HG02973 (cell line): ENCODE data around the gene STAB2.

Experiments used
- ATAC-seq: cut with Tn5 transposase; IDR thresholded peaks from one replicate; pipeline ENCODE4 v1.9.1; 2021; ENCODE audit warnings: moderate library complexity; ENCODE audit not compliant: unreplicated experiment

STAB2 gene

DNA sequence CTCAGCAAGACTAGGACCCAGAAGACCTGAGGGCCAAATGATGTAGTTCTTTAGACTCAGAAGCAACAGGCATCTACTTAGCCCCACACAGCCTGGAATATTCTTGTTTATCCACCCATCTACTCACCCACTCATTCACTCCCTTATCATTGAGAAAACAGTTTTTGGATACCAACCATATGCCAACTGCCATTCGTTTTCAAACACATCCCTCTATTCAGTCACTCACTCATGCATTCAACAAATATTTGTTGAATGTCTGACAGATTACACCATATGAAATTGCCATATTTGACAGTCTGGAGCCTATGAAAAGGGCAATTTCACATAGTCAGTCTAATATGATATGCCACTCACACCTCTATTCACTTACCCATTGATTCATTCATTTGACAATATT lies 150.8 kb downstream of the STAB2 start:
- ATAC-seq: no peak

DNA sequence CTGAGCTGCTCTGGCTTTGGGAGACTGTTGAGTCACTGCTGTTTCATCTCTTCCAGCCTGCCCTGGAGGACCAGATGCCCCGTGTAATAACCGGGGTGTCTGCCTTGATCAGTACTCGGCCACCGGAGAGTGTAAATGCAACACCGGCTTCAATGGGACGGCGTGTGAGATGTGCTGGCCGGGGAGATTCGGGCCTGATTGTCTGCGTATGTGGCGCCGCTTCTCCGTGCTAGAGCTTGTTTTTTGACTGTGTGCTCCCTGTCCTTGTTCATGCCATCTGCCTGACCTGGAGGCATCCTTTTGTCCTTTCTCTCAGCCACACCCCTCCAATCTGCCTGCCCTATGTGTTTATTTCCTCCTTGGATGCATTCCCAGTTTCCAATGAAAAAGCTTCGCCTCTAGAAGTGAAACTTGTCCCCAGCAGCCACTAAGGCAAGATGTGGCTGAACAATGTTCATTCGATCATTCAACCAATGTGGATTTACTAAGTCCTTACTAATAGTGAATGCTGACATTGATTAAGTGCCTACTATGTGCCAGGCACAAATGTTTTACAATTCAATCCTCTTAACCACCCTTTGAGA lies 155.4 kb downstream of the STAB2 start:
- ATAC-seq: no peak

DNA sequence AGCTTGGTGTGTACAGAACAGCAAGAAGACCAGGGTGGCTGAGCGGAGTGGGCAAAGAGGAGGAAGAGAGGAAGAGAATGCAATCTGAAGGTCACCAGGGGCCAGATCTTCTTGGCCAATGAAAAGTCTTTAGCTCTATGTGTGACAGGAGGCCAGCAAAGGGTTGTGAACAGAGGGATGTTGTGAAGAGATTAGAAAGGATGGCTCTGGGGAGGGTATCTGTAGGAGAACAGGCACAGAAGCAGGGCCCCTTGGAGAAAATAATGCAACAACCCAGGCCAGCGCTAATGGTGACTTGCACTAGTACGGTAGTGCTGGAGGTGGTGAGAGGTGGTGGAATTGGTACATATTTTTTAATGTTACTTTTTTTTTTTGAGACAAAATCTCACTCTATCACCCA lies 156.7 kb downstream of the STAB2 start:
- ATAC-seq: no peak

DNA sequence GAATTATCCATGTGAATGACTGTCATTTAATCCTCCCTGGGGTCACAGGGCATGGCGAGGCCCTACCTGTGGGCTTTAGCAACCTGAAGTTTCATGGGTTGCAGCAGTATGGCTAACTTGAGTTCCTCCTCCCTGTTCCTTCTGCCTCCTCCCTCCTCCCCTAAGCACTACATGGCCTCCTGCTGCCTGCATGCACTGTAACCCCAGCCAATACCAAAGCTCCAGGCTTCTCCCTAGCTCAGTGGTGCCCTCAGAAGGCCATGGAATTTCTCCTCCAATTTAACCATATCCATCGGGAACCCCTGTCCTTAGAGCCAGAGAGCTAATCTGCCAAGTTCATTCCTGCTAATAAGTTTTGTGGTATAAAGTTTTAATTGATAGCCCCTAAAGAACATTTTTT lies 158.9 kb downstream of the STAB2 start:
- ATAC-seq: no peak

DNA sequence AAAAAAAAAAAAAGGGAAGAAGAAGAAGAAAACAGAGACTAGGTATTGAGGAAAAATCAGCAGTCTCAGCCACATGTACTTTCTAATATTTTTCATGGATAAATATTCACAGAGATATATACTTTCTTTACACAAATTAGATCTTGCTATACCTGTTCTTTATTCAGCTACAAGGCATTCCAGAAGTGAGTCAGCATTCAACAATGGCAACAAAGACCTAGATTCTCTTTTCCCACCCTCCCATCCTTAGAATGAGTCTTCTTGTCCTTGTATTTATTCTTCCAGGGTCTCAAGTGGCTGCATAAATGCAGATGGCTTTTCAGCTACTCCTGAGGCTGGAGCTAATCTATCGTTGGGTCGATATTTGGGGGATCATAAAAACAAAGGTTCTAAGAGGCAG lies 160.9 kb downstream of the STAB2 start:
- ATAC-seq: no peak

DNA sequence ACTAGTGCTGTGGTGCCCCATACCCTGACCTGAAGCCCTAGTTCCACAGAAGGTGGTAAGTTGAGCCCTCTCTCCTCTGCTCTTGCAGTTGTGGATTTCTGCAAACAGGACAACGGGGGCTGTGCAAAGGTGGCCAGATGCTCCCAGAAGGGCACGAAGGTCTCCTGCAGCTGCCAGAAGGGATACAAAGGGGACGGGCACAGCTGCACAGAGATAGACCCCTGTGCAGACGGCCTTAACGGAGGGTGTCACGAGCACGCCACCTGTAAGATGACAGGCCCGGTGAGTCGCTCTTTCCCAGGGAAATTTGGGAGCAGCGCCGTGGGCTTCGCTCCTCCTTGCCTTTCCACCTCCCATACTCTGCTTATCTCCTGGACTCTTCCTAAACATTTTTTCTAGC lies 161.8 kb downstream of the STAB2 start:
- ATAC-seq: no peak

DNA sequence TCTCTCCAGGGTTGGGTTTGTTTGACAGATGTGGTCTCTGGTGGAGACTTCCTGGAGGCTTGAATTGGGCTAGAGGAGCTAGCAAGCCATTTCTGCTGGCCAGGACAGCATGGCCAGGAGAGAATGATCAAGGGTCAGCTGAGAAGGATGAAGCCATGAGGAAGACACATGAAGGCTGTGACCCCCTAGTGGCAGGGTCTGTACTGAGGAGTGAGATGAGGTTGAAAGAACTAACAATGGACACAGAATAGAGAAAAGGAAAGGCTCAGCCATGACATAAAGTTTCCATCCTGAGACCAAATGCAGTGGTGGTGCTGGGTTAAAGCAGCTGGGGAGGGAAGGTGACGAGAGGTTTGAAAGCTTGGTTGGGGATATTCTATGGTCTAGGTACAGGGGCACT lies 164.1 kb downstream of the STAB2 start:
- no peak for ATAC-seq

DNA sequence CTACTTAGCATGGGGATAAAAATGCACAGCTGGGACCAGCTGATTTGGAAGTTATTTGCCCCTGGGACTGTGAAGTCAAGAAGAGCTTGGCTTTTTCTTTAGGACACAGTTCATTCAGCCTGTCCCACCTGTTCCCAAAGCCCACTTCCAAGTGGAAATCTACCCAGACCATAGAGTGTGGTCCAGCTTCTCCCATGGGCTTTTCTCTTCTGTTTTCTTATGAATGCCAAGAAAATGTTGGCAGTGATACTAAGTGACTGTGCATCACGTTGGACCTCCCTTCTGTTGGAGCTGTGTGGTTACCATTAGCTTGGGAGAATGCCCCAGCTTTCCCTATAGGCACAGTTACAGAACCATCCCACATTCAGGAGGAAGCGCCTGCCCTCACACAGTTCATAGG lies 164.5 kb downstream of the STAB2 start:
- ATAC-seq: no peak

DNA sequence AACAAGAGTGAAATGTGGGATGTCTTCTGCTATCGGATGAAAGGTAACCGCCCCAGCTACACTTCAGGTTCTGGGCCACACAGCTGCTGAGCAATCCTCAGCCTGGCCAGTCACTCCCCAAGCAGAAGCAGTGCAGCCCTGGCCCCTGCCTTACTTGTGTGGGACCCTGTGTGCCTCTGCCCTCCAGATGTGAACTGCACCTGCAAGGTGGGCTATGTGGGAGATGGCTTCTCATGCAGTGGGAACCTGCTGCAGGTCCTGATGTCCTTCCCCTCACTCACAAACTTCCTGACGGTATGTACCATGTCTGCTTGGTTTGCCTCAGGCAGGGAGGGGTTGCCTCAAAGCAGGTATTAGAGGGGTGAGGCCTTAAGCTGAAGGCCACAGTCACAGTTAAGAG lies 168.4 kb downstream of the STAB2 start:
- ATAC-seq: no peak

DNA sequence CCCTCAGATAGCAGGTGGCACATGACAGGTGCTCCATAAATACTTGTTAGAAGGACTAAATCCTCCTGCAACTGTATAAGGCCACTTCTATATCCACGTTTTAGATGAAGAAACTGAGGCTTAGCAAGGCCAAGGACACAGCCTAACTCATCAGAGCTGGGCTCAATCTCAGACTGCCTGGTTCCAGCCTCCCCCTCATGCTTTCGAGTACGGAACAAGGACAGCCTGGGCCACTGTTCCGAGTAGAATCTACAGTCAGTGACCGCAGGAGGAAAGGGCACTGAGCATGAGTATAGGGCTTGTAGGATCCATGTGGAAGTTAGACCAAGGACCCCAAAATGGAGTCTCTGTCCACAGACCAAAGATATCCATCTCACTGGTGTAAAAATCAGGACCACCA lies 169.4 kb downstream of the STAB2 start:
- no peak for ATAC-seq

DNA sequence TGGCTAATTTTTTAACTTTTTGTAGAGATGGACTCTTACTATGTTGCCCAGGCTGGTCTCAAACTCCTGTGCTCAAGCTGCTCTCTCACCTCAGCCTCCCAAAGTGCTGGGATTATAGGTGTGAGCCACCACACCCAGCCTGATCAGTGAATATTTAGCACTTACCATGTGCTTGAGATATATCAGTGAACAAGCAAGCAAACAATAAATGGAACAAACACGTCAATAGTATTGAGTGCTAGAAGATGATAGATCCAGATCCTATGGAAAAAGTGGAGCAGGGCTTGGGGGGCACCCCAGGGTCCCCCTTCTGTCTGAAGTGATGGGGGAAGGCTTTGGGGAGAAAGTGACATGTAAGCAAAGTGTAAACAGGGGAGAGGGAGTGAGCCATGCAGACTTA lies 170.2 kb downstream of the STAB2 start:
- no peak for ATAC-seq

DNA sequence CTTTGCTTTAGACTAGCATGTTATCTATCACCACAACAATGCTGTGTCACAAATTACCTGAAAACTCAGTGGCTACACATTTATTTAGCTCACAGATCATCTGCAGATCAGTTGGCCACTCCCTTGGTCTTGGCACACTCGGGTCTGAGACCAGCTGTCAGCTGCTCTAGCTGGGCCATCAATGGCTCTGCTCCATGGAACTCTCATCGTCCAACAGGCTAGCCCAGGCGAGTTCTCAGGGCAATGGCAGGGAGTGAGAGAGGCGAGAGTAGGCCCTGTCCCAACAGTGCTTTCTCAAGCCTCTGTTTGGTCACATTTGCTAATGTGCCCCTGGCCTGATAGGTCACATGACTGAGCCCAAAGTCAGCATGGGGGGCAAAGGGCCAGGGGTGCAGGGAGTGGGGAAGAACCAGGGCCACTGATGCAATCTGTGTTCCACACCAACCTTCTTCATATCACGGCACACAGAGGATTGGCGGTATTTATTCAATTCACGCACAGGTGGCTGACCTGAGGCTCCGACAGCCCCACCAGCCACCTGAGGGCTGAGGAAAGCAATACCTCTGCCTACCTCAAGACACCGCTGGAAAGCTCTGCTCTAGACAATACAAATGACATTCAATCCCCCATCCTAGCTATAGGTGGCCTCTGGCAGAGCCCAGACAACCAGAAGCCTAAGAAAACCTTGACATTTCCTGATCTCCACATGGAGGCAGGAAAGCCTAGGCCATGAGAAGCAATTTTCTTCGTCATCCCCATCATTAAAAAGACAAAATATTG lies 171.4 kb downstream of the STAB2 start:
- ATAC-seq: no peak

DNA sequence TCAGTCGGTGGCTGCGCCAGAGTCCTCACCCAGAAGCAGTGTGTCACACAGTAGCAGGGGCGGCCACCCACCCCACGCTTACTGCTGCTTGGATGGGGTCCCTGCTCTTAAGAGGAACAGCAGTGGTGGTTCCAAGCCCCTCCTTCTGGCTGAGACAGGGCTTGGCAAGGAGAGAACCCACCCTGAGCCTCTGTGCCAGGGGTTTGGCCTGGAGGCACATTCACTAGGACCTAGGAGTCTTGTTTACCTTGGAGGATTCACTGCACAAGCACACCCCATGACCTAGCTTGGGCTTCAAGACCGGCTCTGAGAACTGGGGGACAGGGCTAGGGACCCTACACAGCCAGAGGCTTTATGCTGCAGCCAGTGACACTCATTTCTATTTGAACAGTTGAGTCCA lies 175.4 kb downstream of the STAB2 start:
- ATAC-seq: no peak

DNA sequence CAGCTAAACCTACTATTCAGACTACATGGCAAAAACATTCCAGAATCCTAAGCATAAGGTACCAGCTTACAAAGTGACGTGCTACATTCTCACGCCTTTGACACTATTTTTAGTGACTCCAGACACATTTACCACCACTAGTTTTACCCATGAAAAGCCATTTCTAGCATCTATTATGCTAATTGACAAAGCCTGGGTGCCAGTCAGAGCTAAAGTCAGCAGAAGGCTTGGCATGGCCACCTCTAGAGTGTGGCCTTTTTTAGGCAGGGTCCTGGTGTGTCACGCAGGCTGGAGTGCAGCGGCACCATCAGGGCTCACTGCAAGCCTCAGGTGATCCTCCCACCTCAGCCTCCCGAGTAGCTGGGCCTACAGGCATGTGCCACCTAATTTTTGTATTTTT lies 178.2 kb downstream of the STAB2 start:
- no peak for ATAC-seq

DNA sequence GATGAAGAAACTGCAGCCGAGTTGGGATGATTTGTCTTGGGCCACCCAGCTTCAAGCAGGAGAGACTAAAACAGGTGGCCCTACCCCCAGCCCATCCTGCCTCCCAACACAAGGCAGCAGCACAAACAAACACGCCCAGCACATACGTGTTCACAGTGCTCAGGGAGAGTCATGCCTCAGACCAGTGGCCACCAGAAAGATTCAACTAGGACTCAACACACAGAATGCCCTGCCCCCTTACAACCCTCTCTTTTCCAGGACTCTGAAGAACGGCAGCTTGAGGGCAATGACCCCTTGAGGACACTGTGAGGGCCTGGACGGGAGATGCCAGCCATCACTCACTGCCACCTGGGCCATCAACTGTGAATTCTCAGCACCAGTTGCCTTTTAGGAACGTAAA lies 179.0 kb downstream of the STAB2 start:
- ATAC-seq: no peak

DNA sequence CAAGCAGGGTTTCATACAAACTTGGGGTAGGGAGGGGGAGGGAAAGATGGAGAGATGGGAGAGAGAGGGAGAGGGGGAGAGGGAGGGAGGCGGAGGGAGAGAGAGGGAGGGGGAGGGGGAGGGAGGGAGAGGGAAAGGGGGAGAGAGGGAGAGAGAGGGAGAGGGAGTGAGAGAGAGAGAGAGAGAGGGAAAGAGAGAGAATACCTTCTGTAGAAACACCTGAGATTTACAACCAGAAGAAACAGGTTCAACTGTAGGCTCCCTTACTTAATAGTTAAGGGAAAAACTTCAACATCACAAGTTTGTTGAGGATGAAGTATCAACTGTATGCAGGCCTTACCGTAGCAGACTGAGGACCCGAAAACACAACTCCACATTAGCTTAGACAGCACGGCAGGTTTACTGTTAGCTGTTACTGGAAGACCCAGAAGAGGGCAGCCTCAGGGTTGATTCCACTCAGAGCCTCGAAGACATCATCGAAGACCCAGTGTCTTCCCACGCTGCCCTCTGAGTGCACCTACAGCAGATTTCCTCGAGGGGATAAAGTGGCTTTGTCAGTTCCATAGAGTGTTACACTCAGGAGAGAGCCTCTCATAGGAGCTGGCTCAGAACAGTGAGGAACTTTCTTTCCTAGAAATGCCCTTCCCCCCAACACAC lies 181.5 kb downstream of the STAB2 start:
- ATAC-seq: no peak

DNA sequence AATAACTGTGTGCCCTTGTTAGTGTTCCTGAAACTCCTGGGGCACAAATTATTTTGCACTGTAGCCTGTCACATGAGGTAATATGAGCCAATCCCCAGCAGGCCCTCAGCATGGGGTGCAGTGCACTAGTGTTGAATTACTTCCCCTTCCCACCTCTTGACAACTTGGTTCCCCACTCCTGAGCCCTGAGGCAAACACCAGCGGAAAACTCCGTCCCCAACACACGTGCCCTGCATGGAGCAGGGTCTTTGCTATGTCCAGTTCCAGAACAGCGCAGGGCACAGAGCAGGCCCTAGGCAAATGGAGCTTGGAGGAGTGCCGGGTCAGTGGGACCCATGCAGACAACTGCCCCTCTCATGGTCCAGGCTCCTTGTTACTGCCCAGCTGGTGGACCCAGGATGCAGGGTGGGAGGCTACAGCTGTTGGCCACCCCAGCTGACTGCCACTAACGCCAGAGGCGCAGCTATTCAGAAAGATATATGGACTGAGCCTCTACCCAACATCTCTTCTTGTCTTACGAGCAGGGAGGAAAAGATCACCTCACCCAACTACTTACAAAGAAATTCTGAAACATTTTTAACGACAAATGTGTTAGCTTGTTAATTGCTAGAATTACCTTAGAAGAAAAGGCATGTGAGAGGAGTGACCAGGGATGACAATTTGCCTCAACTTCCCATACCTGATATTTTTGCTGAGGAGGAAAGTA lies 182.3 kb downstream of the STAB2 start:
- ATAC-seq: no peak

DNA sequence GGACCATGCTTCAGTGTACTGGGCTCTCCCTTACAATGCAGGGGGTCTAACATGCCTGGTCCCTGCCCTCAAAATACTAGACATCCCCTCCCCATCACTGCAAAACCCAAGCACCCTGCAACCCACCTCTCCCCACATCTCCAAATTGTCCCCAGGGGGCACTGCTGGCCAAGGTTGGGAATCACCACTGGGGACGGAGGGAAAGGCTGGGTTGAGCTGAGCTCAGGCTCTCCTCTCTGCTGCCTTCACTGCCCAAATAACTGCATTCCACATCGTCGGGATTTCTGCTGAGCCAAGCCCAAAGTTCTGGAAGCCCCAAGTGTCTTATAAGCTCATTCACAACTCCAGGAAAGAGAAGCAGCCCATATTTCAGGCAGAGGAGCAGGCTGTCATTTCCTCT lies 184.4 kb downstream of the STAB2 start:
- ATAC-seq: no peak

DNA sequence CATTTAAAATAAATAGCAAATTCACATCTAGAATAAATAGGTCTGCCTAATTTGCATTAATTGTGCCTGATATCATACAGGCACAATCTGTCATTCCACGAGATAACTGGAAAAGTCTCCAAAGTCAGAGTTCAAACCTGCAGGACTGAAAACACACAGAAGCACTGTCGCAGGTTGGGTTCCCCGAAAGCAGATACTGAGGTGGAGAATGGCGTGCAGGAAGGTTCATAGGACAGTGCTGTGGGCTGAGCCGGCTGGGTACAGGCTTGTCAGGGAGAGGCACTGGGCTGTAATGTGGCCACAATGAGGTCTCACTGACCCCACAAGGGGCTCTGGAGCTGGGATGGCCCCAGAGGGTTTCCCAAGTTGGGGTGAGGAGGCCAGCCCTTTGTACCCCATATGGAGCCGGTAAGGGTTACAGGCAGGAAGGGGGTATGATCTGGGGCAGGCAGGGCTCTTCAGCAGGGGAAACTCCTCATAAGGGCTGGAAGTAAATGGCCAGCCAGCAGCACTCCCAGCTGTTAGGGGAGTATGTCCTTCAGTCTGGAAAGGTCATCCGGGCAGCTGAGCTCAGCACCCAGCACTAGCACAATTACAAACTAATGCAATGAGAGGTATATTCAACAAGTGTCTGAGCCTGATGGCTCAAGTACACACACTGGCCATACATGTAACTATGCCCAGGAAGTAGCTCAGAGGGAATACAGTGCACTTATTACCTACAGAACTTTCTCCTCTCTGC lies 185.5 kb downstream of the STAB2 start:
- no peak for ATAC-seq

DNA sequence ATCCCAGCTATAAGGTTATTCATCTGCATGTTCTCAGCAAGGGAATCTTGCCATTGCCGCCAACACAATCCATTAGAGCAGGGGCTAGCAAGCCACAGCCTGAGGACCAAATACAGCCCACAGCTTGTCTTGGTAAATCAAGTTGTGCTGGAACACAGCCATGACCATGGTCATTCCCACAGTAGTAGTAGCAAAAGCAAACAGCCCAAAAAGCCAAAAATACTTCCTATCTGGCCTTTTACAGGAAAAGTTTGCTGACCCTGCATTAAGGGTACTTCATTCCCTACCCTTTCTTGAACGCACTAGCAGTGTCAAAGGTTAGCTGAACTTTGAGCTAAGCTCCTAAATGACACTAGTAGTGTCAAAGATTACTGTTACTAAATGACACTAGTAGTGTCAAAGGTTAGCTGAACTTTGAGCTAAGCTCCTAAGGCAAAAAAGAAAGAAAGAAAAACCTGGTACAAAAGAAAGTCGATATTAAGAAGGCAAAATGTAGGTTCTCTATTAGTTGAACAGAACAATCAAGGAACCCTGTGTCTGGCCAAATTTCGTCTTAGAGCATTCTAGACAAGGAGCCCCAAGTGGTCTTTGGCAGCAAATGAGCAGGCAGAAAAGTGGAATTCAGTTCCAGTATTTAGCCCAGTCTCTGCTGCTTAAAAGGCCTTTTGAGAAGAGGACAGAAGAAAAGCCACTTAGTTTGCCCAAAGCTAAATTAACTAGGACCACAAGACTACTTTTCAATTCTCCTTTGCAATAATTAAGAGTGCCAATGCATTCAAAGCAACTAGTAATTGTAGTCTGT lies 186.2 kb downstream of the STAB2 start:
- no peak for ATAC-seq
